ENCODE data around the gene FAM234B. TPM values are rescaled to one million over a fixed set of nuclear protein-coding genes. Genes with fewer than 3 reads are reported as not detected.

Gene FAM234B
- total and polyA plus RNA-seq, 2 of the 8 experiments (the other 6 are each of a cell fraction or from before 2014, with no cell fraction given) = 12.5 to 29.1 TPM

DNA sequence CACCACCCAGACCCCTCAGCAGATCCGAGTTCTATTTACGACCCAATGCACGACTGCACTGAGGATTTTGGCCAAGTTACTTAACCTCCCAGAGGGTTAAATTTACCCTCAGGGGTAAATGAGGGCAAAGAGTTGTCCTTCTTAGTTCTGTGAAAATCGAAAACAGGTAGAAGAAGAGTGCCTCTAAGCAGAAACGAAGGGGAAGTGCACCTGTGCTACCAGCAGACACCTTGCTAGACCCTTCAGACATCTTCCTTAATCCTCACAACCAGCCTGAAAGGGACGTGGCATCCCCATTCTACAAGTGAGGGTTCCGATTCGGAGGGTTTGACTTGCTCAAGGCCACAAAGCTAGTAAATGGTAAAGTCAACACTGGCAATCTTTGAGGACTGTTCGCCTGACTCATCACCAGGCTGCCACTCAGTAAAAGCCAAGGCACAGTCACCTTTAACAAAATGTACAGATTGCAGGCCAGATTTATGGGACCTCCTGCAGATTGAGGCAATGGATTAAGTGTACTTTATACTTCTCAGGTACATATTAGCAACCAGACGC, 57.7 kb downstream of the FAM234B start:
- Histone ChIP-seq H3K18ac (ENCODE audit: extremely low read depth, low read length) (peak overlapping the region; percentile 54), H4K20me1 (replicated peaks in 1 of 2; ENCODE audit: control insufficient read depth in 1 of 2, insufficient read depth in 2 of 2, low read length in 2 of 2) (no peaks in the 10 kb centered on the region), H4K8ac (ENCODE audit: extremely low read depth, insufficient read depth, low read length) (peak overlapping the region; percentile 93; the same call in 1 of the 2 replicates), H3K27me3 (replicated peaks in 1 of 4; ENCODE audit: control insufficient read depth in 3 of 4, extremely low read depth in 1 of 4, insufficient read depth in 3 of 4, low read length in 3 of 4) (no peaks in the 10 kb centered on the region), H3K27ac (ENCODE audit: low read depth, low read length) (peak overlapping the region; percentile 70; the same call in 1 of the 2 replicates), H4K91ac (replicated peaks; ENCODE audit: insufficient read length, low read length) (no peak overlapping the region), H3K4me1 (replicated peaks in 1 of 4; ENCODE audit: control insufficient read depth in 3 of 4, insufficient read depth in 4 of 4, low read length in 3 of 4) (peaks cover 5 to 21% (median 14%) of the 10 kb centered on the region in 4 experiments; a peak in 6 of 7 replicates), H4K5ac (ENCODE audit: insufficient read length, low read depth, low read length) (no peak overlapping the region), H3K4me3 (ENCODE audit: extremely low read depth in 1 of 4, insufficient read depth in 2 of 4, low read depth in 3 of 4, low read length in 4 of 4) (peak overlapping the region; percentile 61 to 72 (median 64)), H3K79me2 (ENCODE audit: control insufficient read depth in 1 of 2, insufficient read depth in 2 of 2, low read length in 2 of 2) (no peaks in the 10 kb centered on the region), H2BK5ac (ENCODE audit: low read depth, low read length) (no peak overlapping the region), H3K56ac (replicated peaks; ENCODE audit: insufficient read length, low read depth, low read length) (no peak overlapping the region), H2BK20ac (ENCODE audit: low read length) (peak overlapping the region; percentile 11; the same call in 1 of the 2 replicates), H3K23ac (ENCODE audit: insufficient read length) (no peak overlapping the region), H3K79me1 (ENCODE audit: low read depth, low read length) (no peaks in the 10 kb centered on the region), H3K4ac (replicated peaks; ENCODE audit: insufficient read length, low read depth, low read length) (no peak overlapping the region), H2BK15ac (ENCODE audit: low read length) (no peak overlapping the region), H3K14ac (ENCODE audit: insufficient read length) (no peak overlapping the region), H2AFZ (ENCODE audit: low read length) (peak overlapping the region; percentile 55), H3K36me3 (ENCODE audit: control insufficient read depth in 2 of 4, insufficient read depth in 4 of 4, low read length in 3 of 4) (no peaks in the 10 kb centered on the region), H2BK120ac (replicated peaks; ENCODE audit: low read depth, low read length) (no peak overlapping the region), H3K4me2 (ENCODE audit: insufficient read depth in 1 of 2, low read depth in 2 of 2, low read length in 2 of 2) (peak overlapping the region; percentile 77 to 90), H2BK12ac (ENCODE audit: low read depth, low read length) (peak overlapping the region; percentile 29; the same call in 1 of the 2 replicates), H3K9ac (replicated peaks in 1 of 4; ENCODE audit: extremely low read depth in 1 of 4, low read depth in 3 of 4, low read length in 3 of 4) (peak overlapping the region in 2 of 4 experiments; percentile 75 to 80; a peak in 6 of 7 replicates), H3K23me2 (ENCODE audit: low read depth, low read length) (peaks cover 9% of the 10 kb centered on the region; the same call in 1 of the 2 replicates), H3K9me3 (ENCODE audit: insufficient read depth in 2 of 2, low read depth in 1 of 2, low read length in 1 of 2) (no peaks in the 10 kb centered on the region), H2AK5ac (ENCODE audit: low read depth, low read length) (no peak overlapping the region)
- DNase-seq (ENCODE audit: low read depth in 1 of 2, low spot score in 2 of 2) (no peak), FAIRE-seq (no peak)
- 65% methylated on average over 10 of the region's 10 CpGs; no CpG with 5 or more reads in 1 of the 2 experiments for WGBS, 2 experiments (ENCODE audit: extremely low coverage in 1 of 2, insufficient coverage in 1 of 2, insufficient read length in 1 of 2, insufficient replicate concordance in 2 of 2, low coverage in 1 of 2, low lambda C conversion rate in 2 of 2, missing lambda C conversion rate in 1 of 2)
- ChIA-PET POLR2A (ENCODE audit: partially characterized antibody) (interaction anchor here (0.7 to 6.0 kb wide), 9 partner anchors 8 to 264 kb away, joined by 3 to 44 read pairs (median 4); no protein-coding TSS in a partner anchor), CTCF (ENCODE audit: partially characterized antibody) (interaction anchor here (1.0 to 6.0 kb wide), 13 partner anchors 13 to 289 kb away, joined by 3 to 69 read pairs (median 4); partner anchors contain the start of genes DDX47 and FAM234B)
- TF ChIP-seq SIX5 (IDR thresholded peaks at IDR 0.05; ENCODE audit: low read depth, low read length) (no peak), SRF (IDR thresholded peaks at IDR 0.05; ENCODE audit: low read depth, low read length) (no peak), ZNF274 (IDR thresholded peaks at IDR 0.05; ENCODE audit: borderline replicate concordance, extremely low read depth, low read length) (no peak), POLR2AphosphoS5 (IDR thresholded peaks at IDR 0.05; ENCODE audit: low read depth, low read length) (no peak)
